Measurements from ENCODE around the gene PDGFD. TPM values are rescaled to one million over a fixed set of nuclear protein-coding genes. Genes with fewer than 3 reads are reported as not detected.

PDGFD gene
- total RNA-seq, 4 donors from 2014 or later, result 4.4 to 7.2 (median 5.2) TPM

DNA sequence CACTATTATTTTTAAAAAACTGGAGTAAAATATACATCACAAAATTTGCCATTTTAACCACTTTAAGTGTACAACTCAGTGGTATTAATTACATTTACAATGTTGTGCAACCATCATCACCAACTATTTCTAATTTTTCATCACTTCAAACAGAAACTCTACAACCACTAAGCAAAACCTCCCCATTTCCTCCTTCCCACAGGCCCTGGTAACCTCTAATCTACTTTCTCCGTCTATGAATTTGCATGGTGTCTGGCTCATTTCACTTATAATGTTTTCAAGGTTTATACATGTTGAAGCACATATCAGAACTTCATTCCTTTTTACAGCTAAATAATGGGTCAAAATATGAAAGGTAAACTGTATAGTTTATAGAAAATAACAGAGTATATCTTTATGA is 103.1 kb downstream of the PDGFD start:
- WGBS, result 62% methylated on average over 1 of the region's 1 CpG
- no peak overlapping the region for H3K27ac ChIP-seq

DNA sequence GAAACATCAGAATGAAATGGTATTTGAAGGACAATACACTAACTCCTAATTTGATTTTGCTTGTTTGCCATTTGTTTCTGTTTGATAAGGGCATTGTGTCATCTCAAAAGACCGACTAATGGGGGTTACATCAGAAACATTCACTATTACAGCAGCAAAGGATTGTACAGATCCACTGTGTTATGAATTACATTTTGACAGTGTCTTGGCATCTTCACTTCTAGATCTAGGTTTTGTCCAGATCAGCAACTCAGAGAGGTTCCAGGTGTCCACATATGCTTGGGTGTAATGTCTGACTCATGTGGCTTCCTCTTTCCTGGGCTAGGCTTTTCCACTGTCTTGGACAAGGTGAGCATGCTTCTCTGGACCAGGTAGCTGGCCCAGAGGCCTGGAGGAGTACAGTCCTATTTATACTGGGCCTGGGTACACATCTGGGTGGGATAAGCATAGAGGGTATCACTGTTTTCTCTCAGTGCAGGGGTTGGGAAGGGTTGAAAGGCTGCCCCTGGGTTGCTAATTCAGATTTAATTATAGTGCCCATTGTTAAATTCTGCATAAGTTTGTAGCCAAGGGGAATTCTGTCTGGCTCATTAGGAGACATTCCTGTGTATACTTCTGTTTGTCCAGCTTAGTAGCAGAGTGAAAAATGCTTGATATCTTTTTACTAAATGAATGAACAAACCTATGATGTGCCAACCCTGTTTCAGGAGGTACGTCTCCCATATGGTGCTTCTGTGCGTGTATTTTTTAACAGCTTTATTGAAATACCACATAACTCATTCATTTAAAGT is 103.7 kb downstream of the PDGFD start:
- WGBS, result 93% methylated on average over 3 of the region's 3 CpGs
- no peaks in the 10 kb centered on the region for H3K36me3 ChIP-seq
- no peaks in the 10 kb centered on the region for H3K4me1 ChIP-seq
- no peak overlapping the region for H3K4me3 ChIP-seq
- no peak overlapping the region for H3K27ac ChIP-seq
- DNase-seq (ENCODE audit: low spot score in 2 of 2), result no peak
- TF ChIP-seq EP300 (IDR thresholded peaks at IDR 0.05), result no peak
- H3K27me3 ChIP-seq, result no peaks in the 10 kb centered on the region
- H3K9me3 ChIP-seq, result no peaks in the 10 kb centered on the region

More for the DNA sequence above, 103.1 kb downstream of the PDGFD start:
- Histone ChIP-seq H3K4me1 (no peaks in the 10 kb centered on the region), H3K27me3 (no peaks in the 10 kb centered on the region), H3K9me3 (no peaks in the 10 kb centered on the region), H3K36me3 (no peaks in the 10 kb centered on the region), H3K4me3 (no peak overlapping the region)
- TF ChIP-seq, protein P1, sequence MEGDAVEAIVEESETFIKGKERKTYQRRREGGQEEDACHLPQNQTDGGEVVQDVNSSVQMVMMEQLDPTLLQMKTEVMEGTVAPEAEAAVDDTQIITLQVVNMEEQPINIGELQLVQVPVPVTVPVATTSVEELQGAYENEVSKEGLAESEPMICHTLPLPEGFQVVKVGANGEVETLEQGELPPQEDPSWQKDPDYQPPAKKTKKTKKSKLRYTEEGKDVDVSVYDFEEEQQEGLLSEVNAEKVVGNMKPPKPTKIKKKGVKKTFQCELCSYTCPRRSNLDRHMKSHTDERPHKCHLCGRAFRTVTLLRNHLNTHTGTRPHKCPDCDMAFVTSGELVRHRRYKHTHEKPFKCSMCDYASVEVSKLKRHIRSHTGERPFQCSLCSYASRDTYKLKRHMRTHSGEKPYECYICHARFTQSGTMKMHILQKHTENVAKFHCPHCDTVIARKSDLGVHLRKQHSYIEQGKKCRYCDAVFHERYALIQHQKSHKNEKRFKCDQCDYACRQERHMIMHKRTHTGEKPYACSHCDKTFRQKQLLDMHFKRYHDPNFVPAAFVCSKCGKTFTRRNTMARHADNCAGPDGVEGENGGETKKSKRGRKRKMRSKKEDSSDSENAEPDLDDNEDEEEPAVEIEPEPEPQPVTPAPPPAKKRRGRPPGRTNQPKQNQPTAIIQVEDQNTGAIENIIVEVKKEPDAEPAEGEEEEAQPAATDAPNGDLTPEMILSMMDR (IDR thresholded peaks at IDR 0.05), result no peak
- TF ChIP-seq EP300 (IDR thresholded peaks at IDR 0.05), result no peak
- TF ChIP-seq POLR2AphosphoS5 (IDR thresholded peaks at IDR 0.05), result no peak
- TF ChIP-seq POLR2A (IDR thresholded peaks at IDR 0.05), result no peak
- DNase-seq (ENCODE audit: low spot score in 2 of 2), result no peak

DNA sequence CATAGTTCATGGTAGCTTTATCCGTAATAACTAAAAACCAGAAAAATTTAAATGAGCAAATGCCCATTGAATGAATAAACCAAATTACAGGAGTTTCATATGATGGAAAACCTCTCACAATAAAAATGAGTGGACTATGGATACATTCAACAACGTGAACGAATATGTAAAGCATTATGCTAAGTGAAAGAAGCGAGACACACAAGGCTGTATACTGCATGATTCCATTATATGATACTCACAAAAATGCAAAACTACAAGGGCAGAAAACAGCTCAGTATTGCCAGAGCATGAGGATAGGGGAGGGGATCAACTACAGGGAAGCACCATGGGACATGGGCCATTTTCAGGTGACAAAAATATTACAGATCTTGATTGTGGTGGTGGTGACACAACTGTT is 105.3 kb downstream of the PDGFD start:
- Histone ChIP-seq H3K36me3 (no peaks in the 10 kb centered on the region), H3K9me3 (no peaks in the 10 kb centered on the region), H3K4me3 (no peak overlapping the region), H3K27me3 (no peaks in the 10 kb centered on the region), H3K27ac (no peak overlapping the region), H3K4me1 (peaks cover 4% of the 10 kb centered on the region)
- TF ChIP-seq POLR2AphosphoS5 (IDR thresholded peaks at IDR 0.05), result no peak
- TF ChIP-seq EP300 (IDR thresholded peaks at IDR 0.05), result no peak
- WGBS, result 93% methylated on average over 4 of the region's 4 CpGs
- DNase-seq (ENCODE audit: low spot score in 2 of 2), result no peak

DNA sequence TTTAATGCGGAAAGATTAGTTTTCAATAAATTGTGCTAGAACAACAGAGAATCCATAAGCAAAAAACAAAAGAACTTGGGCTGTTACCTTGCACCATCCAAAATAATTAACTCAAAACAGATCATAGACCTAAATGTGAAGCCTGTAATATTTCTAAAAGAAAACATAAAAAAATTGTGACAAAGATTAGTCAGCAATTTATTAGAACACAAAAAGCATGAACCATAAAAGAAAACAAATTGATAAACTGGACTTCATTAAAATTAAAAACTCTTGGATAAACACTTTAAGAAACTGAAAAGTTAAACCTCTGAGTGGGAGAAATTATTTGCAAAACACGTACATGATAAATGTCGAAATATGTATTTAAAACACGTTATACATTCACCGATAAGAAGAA is 106.0 kb downstream of the PDGFD start:
- TF ChIP-seq POLR2AphosphoS5 (IDR thresholded peaks at IDR 0.05), result no peak
- TF ChIP-seq, protein P1 (IDR thresholded peaks at IDR 0.05), result no peak
- TF ChIP-seq POLR2A (IDR thresholded peaks at IDR 0.05), result no peak
- TF ChIP-seq EP300 (IDR thresholded peaks at IDR 0.05), result no peak
- Histone ChIP-seq H3K27ac (no peak overlapping the region), H3K4me3 (no peak overlapping the region), H3K27me3 (no peaks in the 10 kb centered on the region), H3K9me3 (no peaks in the 10 kb centered on the region), H3K4me1 (peaks cover 4% of the 10 kb centered on the region), H3K36me3 (no peaks in the 10 kb centered on the region)
- WGBS, result 95% methylated on average over 5 of the region's 5 CpGs
- DNase-seq (ENCODE audit: low spot score in 2 of 2), result no peak

DNA sequence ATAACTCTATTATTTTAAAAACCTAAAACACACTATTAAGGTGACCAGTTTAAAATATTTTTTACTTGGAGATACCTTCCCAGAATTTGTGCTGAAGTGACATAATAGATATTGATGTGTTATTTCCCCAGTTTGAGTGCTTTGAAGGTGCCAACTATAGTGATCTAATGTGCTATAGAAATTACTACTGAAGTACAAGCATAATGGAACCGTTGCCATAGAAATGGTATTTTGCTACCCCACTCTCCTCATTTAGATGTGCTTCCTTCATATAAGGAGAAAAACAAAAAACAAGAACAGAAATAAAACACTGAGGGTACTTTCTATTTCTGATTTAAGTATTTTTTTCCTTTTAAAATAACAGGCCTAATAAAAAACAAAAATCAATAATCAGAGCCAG is 108.4 kb downstream of the PDGFD start:
- WGBS, result 72% methylated on average over 1 of the region's 1 CpG
- TF ChIP-seq POLR2A (IDR thresholded peaks at IDR 0.05), result no peak
- TF ChIP-seq, protein P1 (IDR thresholded peaks at IDR 0.05), result no peak
- TF ChIP-seq POLR2AphosphoS5 (IDR thresholded peaks at IDR 0.05), result no peak
- TF ChIP-seq EP300 (IDR thresholded peaks at IDR 0.05), result no peak
- DNase-seq (ENCODE audit: low spot score in 2 of 2), result no peak
- Histone ChIP-seq H3K27me3 (no peaks in the 10 kb centered on the region), H3K4me1 (peaks cover 4% of the 10 kb centered on the region), H3K27ac (no peak overlapping the region), H3K36me3 (no peaks in the 10 kb centered on the region), H3K9me3 (no peaks in the 10 kb centered on the region), H3K4me3 (no peak overlapping the region)

DNA sequence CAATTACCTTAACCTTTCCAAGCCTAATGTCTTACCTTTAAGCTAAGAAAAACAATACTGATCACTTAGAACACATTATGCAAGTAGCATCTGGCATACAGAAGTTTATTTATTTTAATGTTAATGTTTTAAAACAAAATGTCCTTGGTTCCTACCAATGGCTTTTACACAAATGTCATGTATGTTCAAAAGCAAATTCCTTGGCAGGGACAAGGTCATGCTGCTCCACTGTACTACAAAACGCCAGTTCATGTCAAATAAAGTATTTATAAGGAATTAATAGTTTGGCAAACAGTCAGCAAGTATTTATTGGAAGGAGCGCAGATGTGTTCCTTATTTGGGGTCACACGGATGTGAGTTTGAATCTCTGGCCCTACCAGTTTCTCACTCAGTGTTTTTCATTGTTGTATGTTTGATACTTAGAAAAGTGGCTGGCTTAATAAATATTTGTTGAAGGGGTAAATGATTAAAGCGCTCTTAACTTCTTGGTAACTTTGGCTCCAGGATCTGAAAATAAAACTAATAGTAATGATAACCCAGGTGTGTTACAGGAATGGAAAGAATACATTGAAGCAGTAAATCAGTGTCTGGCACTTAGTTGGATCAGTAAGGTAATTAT is 108.9 kb downstream of the PDGFD start:
- Histone ChIP-seq H3K9me3 (no peaks in the 10 kb centered on the region), H3K27me3 (no peaks in the 10 kb centered on the region), H3K4me3 (no peak overlapping the region), H3K36me3 (no peaks in the 10 kb centered on the region), H3K27ac (no peak overlapping the region), H3K4me1 (peaks cover 4% of the 10 kb centered on the region)
- TF ChIP-seq, protein P1 (IDR thresholded peaks at IDR 0.05), result no peak
- TF ChIP-seq EP300 (IDR thresholded peaks at IDR 0.05) (no peak), POLR2A (IDR thresholded peaks at IDR 0.05) (no peak), POLR2AphosphoS5 (IDR thresholded peaks at IDR 0.05) (no peak)
- DNase-seq (ENCODE audit: low spot score in 2 of 2), result no peak
- 74% methylated on average over 4 of the region's 4 CpGs for WGBS
